ENCODE measurements around the gene MST1.

MST1 gene

GRCh38 chr3:49689046-49689907 is at the start of gene MST1, which contains the start of gene RNF123:
Gene MST1 (minus strand): TSS chr3:49689474. CDS start chr3:49688691, 783 bp downstream.
Gene RNF123 (plus strand): TSS chr3:49689557. CDS start chr3:49691166, 1,609 bp downstream.
- DNase-seq = peak; percentile 87

DNA sequence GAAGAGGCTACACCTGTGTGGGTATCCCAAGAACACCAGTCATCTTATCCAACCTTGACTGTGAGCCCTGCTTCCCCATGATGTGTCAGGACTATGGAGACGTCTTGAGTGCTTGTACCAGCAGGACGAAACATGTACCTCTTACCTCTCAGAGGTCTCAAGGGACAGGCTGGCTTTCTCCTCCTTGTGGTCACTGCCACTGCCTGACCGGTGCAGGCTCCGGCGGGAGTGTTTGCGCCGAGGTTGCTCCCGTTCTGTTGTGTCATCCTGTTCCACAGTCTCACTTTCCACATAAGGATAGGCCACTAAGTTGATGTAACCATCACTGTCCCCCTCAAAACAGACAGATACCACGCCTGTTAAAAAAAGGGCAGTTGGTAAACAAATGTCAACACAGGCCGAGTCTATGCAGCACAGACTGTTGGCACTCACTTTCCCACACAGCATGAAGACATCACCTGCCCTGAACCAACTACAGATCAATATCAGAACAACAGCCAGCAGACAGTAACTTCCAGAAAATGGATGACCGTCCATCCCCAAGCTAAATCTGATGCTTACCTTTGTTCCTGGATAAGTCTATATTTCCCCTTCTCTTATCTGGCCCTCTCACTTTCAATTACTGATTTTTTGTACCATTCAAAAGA is 48.9 kb upstream of the MST1 start:
- DNase-seq = no peak

- DNase-seq = no peak
Observed at GRCh38 chr3:49734752-49735151, 45.5 kb upstream of the MST1 start.

DNA sequence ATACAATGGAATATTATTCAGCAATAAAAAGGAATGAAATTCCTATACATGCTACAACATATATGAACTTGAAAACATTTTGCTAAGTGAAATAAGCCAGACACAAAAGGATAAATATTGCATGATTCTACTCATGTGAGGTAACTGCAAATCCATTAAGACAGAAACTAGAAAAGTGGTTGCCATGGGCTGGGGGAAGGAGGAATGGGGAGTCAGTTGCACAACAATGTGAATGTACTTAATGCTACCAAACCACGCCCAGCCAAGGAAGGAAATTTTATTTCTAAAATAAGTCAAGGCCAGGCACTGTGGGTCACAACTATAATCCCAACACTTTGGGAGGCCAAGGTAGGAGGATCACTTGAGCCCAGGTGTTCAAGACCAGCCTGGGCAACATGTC is 44.3 kb upstream of the MST1 start:
- no peak for DNase-seq

- DNase-seq = no peak
Observed at GRCh38 chr3:49732597-49732996, 43.3 kb upstream of the MST1 start.

DNA sequence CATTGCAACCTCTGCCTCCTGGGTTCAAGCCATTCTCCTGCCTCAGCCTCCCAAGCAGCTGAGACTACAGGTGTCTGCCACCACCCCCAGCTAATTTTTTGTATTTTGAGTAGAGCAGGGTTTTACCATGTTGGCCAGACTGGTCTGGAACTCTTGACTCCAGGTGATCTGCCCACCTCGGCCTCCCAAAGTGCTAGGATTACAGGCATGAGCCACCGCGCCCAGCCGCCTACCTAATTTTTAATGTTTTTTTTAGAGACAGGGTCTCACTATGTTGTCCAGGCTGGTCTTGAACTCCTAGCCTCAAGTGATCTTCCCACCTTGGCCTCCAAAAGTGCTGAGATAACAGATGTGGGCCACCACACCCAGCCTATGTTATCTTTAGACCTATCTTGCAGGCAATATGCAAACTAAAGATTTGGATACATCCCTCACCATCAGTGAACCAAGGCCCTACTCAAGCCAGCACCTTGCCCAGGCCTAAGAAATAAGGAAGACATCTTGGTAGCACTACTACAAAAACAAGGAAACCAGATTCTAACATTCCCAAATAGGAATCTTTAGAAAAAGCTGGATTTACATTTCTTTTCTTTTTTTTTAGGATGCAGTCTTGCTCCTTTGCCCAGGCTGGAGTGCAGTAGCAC is 40.8 kb upstream of the MST1 start:
- DNase-seq = no peak

DNA sequence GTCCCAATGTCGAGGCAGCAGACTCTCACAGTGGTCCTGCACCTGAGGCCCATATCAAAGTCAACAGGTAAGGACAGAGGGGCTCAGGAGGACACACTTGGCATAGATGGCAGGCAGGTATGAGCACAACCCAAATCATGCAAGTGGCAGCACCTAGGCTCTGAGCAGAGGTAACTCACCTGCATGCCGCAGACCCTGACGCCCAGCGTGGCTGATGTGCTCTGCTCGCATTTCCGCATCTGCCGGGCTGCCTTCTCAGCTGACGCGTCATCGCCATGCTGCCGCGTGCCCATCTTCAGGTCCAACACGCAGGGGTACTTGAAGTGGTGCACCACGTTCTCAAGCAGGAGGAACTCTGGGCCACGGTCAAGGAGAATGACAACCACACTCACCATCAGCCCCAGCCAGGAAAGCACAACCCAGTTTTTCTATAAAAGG is 38.7 kb upstream of the MST1 start:
- DNase-seq = no peak

DNA sequence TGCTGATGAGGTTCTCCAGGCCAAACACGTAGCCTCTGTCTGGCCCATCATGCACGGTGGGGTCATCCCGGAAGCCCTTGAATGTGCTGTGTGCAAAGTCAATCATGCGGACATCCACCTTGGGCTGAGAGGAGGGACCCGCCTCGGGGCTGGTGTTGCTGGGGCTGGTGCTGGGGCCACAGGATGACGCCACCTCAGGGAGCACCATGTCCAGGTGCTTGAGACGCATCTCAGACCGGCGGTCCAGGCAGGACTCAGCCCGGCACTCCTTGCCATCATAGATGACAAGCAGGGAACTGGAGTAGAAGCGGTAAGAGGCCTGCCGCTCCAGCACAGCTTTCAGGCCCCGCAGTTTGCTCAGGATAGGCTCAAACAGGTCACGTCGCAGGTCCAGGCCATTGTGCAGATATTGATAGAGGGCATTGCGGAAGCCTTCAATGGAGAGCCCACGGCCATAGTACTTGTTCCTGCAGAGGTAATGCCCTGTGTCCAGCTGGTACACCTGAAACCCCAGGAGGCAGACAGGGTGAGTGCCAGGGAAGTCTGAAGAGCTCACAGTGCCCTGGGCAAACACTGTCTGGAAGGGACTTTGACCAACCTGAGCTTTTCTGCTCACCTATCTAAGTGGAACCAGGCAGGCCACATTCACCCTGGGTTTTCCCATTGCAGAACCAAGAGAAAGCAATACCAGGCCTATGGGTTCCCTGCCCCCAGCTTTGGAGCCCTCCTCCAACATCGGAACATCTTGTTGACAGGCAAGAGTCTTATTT is 38.1 kb upstream of the MST1 start:
- DNase-seq = no peak

DNA sequence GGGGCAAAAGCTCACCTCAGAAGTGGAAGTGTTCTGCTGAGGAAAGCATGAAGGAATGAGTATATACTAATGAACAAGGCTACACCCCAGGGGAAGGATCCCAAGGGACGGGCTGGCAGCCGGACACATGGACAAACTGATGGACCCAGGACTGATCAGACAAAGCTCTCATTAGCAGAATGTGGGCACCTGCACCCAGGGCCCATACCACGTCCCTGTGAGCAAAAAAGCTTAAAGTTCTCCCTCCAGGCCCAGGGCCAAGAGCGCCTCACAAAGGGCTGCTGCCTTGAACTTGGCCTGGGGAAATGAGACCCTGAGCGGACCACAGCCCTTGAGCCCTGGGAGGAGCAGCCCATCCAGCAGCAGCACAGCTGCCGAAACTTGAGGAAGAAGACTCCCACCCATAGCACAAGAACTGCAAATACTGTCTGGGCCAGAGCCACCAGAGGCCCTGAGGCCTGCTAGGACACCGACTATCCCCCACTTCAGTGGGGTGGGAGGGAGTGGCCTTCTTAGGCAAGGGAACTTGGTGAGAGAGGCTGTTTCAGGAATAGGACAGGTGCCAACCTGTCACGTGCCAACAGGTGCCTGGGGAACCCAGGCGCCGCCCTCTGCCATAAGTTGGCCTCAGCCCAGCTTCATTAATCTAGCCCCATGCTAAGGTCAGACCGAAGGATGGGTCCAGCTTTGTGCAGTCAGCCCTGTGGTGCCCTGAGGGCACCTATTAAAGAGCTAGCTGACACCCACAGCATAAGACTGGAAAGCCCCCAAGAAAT is 36.8 kb upstream of the MST1 start:
- no peak for DNase-seq

GRCh38 chr3:49724586-49724985 is 35.3 kb upstream of the MST1 start:
- DNase-seq = no peak

GRCh38 chr3:49723628-49724551 is 34.6 kb upstream of the MST1 start, which contains the start of gene GMPPB:
Gene GMPPB (minus strand): TSS chr3:49723951. CDS start chr3:49723726, 225 bp downstream.
- DNase-seq = peak; percentile 98

GRCh38 chr3:49723296-49723627 is 34.0 kb upstream of the MST1 start:
- peak; percentile 47 for DNase-seq

GRCh38 chr3:49722896-49723295 is 33.6 kb upstream of the MST1 start:
- no peak for DNase-seq

DNA sequence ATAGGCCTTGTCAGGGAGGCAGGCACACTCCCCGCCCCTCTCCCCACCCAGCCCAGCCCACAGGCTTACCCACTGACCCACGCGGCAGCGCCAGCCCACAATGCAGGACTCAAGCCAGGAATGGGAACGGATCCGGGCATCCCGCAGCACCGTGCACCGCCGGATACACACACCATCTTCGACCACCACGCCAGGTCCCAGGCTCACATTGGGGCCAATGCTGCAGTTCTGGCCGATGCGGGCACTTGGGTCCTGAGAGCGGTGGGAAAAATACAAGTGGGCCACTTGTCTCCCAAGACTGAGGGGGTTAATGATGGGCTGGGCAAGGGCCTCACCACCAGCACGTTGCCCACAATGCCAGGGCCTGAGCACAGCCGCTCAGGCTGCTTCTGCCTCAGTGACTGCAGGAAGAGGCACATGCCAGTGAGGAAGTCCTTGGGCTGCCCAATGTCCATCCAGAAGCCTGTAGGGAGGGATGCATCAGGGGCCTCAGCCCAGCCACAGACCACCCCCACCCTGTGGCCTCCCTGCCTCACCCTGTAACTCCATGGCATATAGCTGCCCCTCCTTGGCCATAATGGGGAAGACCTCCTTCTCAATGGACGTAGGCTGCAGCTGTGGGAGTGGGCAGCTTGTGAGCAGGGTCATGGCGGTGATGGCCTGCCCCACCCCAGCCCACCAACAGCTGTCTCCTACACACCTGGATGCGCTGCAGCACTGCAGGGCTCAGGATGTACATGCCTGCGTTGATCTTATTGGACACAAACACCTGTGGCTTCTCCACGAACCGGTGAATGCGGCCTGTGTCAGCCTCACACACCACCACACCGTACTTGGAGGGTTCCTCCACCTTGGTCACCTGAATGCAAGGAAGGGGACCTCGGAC is 32.9 kb upstream of the MST1 start:
- DNase-seq = no peak

DNA sequence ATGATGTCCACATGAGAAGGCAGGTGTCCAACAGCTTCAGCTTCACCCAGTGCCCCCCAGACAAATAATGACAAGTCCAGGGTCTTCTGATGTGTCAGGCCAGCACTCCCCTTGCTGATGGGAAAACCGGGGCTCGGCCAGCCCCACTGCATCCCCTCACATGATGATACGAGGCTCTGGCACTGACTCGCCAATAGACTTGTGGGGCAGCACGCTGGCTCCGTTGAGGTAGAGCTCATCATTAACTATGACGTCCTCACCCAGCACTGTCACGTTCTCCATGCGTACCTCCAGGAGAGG is 32.3 kb upstream of the MST1 start:
- no peak for DNase-seq

DNA sequence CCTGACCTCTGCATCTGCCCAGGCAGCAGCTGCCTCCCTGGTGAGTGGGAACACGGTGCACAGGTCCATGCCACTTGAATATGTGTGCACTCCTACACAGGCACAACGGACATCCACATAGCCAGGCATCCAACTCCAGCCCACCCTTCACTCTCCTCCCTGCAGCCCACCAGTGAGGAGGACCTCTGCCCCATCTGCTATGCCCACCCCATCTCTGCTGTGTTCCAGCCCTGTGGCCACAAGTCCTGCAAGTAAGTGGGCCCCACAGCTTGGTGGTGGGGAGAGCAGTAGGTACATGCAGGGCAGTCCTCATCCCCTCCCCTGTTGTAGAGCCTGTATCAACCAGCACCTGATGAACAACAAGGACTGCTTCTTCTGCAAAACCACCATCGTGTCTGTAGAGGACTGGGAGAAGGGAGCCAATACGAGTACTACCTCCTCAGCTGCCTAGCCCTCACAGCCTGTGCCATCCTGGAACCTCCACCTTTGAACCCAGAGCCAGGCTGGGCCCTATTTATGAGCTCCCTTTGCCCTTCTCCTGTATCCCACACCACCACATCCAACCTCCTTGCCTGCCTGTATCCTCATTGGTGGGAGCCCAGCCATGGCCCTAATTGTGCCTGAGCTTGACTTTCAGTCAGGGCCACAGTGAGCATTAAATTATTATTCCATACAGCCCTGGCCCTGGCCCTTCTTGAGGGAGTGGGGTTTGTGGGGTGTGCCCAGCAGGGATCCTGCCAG is 31.8 kb upstream of the MST1 start:
- no peak for DNase-seq

DNA sequence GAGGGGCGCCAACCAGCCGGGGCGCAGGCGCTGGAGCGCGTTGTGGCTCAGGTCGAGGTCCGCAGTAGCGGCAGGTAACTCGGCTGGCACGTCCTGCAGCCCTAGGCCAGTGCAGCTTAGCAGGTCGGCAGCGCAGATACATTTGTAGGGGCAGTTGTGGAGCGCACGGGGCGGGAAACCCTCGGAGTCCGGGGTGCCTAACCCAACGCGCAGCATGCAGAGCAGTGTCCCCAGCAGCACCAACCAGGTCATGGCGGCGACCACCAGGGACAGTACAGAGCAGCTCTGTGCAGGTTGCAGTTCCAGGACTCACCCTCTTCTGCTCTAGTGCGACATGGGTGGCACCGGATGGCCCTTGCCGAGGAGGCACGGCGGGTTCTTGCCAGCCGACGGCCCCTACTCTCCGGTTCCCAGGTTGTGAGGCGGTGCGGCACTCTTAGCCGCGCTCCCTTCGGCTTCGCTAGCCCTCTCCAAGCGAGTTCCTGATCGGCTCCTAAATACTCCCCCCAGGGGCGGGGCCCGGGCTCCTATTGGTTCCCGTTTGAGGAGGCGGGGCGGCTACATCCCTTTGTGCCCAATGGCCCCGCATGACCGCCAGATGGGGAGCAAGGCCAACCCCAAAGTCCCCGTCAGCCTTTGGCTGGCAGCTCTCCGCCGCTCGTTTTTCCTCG is 30.1 kb upstream of the MST1 start, which contains the start of gene AMIGO3:
AMIGO3 (minus strand) TSS at position 471 of the 671 bp plus-strand sequence; CDS start at position 252, 219 bp downstream.
- peak; percentile 95 for DNase-seq

GRCh38 chr3:49718858-49719213 is 29.6 kb upstream of the MST1 start:
- DNase-seq = no peak
